Omental fat pad (tissue), 4 donors: Measurements from ENCODE around the gene XDH. TPM values are rescaled to one million over a fixed set of nuclear protein-coding genes. Genes with fewer than 3 reads are reported as not detected.

Experiments used
- ATAC-seq: fragments of 150-250 bp; one replicate; pipeline ENCODE4 v1.9.1; 2016; ENCODE audit warnings: mild to moderate bottlenecking, moderate library complexity; ENCODE audit not compliant: low FRiP score
- DNase-seq: peaks from one replicate; pipeline ENCODE4 v3.0.0-alpha.2; 2019; ENCODE audit warnings: low spot score
- total RNA-seq, 4 donors: library from RNA; depleted of rRNA; stranded (reverse); fragments of >200 nt; gene quantifications; one replicate each; pipeline ENCODE4 v1.1.0, GENCODE V29; 2016
- TF ChIP-seq, protein P1 (sequence below), 3 donors: fragments of 450-650 bp; IDR thresholded peaks; one replicate each; pipeline ENCODE4 v1.5.1; 2016 to 2017; ENCODE audit warnings: antibody characterized with exemption in 3 of 3, mild to moderate bottlenecking in 3 of 3, moderate library complexity in 2 of 3

Gene XDH
- total RNA-seq, 4 donors from 2014 or later, result 0.31 to 0.63 (median 0.48) TPM; not detected in 1

GRCh38 chr2:31333527-31334183 lies 80.9 kb downstream of the XDH start:
- ATAC-seq (peak; percentile 69), DNase-seq (peak; percentile 88)
- TF ChIP-seq, protein P1, sequence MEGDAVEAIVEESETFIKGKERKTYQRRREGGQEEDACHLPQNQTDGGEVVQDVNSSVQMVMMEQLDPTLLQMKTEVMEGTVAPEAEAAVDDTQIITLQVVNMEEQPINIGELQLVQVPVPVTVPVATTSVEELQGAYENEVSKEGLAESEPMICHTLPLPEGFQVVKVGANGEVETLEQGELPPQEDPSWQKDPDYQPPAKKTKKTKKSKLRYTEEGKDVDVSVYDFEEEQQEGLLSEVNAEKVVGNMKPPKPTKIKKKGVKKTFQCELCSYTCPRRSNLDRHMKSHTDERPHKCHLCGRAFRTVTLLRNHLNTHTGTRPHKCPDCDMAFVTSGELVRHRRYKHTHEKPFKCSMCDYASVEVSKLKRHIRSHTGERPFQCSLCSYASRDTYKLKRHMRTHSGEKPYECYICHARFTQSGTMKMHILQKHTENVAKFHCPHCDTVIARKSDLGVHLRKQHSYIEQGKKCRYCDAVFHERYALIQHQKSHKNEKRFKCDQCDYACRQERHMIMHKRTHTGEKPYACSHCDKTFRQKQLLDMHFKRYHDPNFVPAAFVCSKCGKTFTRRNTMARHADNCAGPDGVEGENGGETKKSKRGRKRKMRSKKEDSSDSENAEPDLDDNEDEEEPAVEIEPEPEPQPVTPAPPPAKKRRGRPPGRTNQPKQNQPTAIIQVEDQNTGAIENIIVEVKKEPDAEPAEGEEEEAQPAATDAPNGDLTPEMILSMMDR (IDR thresholded peaks at IDR 0.05), result peak in 2 of 3 donors; percentile 55 to 81

- ATAC-seq (no peak), DNase-seq (no peak)
- TF ChIP-seq, protein P1 (IDR thresholded peaks at IDR 0.05), result no peak
Observed at GRCh38 chr2:31333046-31333445, 81.5 kb downstream of the XDH start.

- TF ChIP-seq, protein P1 (IDR thresholded peaks at IDR 0.05), result no peak
- ATAC-seq, result no peak
Observed at GRCh38 chr2:31332521-31332920, 82.0 kb downstream of the XDH start.

DNA sequence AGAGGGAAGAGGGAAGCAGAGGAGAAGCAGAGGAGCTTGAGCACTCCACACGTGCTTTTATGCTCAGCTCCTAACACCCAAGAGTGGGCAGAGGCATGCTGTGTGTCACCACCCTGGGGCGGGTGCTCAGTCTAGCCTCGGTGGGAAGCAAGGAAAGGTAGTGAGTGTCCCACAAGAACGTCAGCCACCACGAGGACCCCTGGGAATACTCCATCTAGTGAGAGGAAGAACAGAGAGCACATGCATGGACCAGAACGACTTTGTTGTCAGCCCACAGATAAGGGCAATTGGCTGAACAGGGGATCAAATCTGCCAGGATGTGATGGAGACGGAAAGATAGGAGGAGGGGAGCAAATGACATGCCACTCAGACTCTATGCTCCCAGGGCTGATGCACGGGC lies 83.4 kb downstream of the XDH start:
- DNase-seq, result no peak
- no peak for ATAC-seq
- TF ChIP-seq, protein P1 (IDR thresholded peaks at IDR 0.05), result no peak

More at GRCh38 chr2:31332521-31332920, 82.0 kb downstream of the XDH start:
- no peak for DNase-seq

- ATAC-seq, result no peak
Observed at GRCh38 chr2:31329081-31329625, 85.4 kb downstream of the XDH start.

GRCh38 chr2:31328026-31328425 lies 86.5 kb downstream of the XDH start:
- DNase-seq (no peak), ATAC-seq (no peak)
- TF ChIP-seq, protein P1 (IDR thresholded peaks at IDR 0.05), result no peak

More at GRCh38 chr2:31329081-31329625, 85.4 kb downstream of the XDH start:
- TF ChIP-seq, protein P1 (IDR thresholded peaks at IDR 0.05), result no peak
- no peak for DNase-seq

DNA sequence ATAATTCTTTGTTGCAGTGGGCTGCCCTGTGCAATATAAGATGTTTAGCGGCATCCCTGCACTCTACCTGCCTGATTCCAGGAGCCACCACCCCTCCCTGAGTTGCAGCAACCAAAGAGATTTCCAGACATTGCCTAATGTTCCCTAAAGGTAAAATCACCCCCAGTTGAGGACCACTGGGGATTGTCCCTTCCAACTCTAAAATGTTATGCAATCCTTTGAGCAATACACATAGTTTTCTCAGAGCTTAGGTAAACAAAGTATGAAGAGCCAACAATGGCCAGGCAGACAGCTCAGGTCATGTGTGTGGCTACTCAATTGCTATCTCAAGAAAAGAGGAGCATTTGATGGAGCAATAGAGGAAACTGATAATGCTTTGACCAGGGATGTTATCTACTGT lies 87.0 kb downstream of the XDH start:
- DNase-seq, result no peak
- no peak for ATAC-seq
- TF ChIP-seq, protein P1 (IDR thresholded peaks at IDR 0.05), result no peak
